Skin epidermis (tissue), 12 donors: ENCODE data around the gene WDFY3.
"Not testable (repeated sequence)": the region's sequence is repeated elsewhere in the genome, so short reads cannot be mapped to it uniquely, and the experiment has no call there.

Experiments
- H3K27ac ChIP-seq, 21 experiments: fragments of 200-600 bp; sonication (generic) in 11 of 21; one replicate each; pipeline ENCODE4 v1.5.0; 2020; ENCODE audit warnings: mild to moderate bottlenecking in 3 of 21, inconsistent platforms in 2 of 21, moderate library complexity in 2 of 21
- H3K4me3 ChIP-seq, 7 experiments: fragments of 200-600 bp; sonication (generic) in 2 of 7; one replicate each; pipeline ENCODE4 v1.5.0; 2020; ENCODE audit warnings: inconsistent platforms in 2 of 7, mild to moderate bottlenecking in 2 of 7, moderate library complexity in 1 of 7

The WDFY3 gene

DNA sequence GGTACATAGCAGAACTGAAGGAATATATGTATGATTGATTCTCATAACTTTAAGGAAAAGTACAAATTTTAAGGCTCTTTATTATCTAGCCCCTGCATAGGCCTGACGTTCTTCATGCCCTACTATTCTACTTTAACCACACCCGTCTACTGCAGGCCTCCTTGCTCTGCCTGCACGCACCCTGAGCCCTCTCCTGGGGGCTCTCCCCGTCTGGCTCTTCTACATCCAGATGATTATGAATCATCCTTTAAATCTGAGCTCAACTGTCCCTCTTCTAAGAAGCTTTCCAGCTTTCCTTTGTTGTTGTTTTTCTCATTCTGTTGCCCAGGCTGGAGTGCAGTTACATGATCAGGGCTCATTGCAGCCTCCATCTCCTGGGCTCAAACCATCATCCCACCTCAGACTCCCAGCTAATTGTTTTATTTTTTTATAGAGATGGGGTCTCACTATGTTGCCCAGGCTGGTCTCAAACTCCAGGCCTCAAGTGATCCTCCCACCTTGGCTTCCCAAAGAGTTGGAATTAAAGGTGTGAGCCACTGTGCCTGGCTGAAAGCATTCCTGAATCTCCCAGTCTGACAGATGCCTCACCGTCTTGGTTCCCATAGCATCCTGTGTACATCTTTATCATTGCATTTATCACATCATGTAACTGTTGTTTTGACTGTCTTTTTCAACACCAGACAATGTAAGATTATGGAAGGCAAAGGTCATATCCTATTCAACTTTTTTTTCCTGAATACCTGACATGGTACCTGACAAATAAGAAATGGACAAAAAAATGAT, 89.2 kb downstream of the WDFY3 start:
- H3K27ac ChIP-seq = peak overlapping the region in 1 of 21 experiments; percentile 14
- H3K4me3 ChIP-seq = no peak overlapping the region

DNA sequence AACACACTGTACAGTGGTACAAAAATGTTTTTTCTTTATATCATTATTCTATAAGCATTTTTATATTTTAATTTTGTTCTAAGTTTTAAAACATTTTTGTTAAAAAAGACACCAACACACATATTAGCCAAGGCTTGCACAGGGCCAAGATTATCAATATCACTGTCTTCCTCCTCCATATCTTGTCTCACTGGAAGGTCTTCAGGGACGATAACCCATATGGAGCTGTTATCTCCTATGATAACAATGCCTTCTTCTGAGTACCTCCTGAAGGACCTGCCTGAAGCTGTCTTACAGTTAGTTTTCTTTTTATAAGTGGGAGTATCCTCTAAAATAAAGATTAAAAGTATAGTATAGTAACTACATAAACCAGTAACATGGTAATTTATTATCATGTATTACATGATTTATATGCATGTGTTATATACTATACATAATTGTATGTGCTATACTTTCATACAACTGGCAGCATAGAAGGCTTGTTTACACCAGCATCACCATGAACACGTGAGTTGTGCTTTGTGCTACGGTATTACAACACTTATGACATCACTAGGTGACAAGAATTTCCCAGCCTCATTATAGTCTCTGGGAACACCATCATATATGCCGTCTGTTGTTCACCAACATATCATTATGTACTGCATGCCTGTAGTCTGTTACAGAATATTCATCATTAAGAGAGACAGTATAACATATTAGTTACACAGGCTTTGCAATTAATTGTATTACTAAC, 90.7 kb downstream of the WDFY3 start:
- no peak overlapping the region for H3K27ac ChIP-seq
- H3K4me3 ChIP-seq = no peak overlapping the region

DNA sequence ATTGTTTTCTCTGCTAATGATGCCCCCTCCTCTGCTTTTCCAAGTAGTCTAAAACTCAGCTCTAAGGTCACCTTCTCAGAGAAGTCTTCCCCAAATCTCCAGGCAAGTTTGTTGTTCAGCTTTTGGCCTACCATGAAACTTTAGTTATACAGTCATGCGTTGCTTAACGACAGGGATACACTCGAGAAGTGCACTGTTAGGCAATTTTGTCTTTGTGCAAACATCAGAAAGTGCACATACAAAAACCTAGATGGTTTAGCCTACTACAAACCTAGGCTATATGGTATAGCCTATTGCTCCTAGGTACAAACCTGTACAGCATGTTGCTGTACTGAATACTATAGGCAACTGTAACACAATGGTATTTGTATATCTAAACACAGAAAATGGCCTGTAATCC, 91.9 kb downstream of the WDFY3 start:
- Histone ChIP-seq H3K27ac (no peak overlapping the region), H3K4me3 (no peak overlapping the region)

DNA sequence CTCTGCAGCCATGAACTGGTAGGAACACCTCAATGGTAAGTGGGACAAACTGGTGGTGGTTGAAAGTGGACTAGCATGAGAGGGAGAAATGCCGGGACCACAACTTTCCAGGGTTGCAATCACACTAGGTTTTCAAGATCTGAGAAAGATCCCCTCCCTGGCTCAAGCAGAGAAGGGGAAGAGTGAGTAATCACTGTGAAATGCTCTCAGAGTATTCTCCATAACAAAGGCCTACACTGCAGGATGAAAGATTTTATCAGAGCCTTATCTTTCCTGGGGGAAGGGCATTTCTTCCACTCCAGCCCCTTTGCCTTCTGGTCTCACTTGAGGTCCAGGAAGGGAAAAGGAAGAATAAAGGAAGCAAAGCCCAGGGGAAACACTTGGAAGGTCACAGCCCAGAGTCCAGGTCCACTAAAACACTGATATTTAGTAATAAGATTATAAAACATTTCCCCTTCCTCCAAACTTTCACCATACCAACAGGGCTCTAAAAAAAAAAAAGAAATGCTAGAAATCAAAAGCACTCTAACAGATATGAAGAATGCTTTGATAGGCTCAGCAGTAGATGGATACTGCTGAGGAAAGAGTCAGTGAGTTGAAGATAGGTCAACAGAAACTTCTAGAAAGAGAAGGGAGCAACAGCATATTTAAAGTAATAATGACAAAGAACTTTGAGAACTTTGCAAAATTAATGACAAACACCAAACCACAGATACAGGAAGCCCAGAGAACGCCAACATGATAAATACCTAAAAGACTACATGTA, 95.9 kb downstream of the WDFY3 start:
- Histone ChIP-seq H3K4me3 (no peak overlapping the region), H3K27ac (no peak overlapping the region)

DNA sequence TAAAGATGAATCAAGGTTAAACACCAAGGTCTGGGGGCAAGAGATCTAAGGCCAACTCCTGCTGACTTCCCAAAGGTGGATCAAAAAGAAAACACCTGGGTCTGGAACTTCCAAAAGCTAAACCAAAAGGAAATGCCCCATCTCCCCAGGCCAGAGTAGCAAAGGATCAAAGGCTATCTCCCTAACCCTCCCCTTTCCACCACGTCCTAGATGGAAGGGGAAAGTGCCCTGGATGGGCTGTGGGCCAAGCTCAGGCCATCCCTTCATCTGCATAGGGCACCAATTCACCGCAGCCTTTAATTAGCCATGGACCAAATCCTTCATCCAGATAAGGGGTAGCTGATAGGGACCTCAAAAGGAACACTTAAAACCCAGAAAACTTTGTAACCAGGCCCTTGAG, 100.2 kb downstream of the WDFY3 start:
- Histone ChIP-seq H3K27ac (no peak overlapping the region), H3K4me3 (no peak overlapping the region)

DNA sequence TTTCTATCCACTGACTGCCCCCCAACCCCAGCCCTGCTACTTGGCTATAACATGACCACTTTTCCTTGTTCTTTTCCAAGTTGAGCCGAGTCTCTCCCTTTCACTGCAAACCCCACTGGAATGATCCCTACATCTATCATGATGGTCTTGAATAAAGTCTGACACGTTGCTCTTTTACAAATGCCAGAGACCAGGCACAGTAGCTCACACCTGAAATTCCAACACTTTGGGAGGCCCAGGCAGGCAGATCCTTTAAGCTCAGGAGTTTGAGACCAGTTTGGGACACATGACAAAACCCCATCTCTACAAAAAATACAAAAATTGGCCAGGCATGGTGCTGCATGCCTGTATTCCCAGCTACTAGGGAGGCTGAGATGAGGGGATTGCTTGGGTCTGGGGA, 100.9 kb downstream of the WDFY3 start:
- Histone ChIP-seq H3K27ac (no peak overlapping the region), H3K4me3 (no peak overlapping the region)

DNA sequence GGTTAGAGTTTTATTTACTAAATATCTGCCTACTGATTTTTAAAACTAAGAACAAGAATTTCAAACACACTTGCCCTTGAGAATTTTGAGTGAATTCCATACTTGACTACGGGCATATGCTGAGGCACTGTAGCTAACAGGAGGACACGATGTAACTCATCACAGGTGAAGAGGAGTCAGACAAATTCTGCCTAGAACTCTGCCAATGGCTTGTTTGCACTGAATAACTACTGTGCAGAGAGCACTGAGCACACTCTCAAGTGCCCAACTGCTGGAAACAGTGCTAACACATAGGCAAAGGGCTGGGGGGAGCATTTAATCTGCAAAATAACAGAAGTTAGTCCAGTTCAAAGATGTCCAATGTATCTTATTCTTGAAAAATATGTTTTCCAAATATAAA, 104.4 kb downstream of the WDFY3 start:
- Histone ChIP-seq H3K27ac (no peak overlapping the region), H3K4me3 (no peak overlapping the region)

DNA sequence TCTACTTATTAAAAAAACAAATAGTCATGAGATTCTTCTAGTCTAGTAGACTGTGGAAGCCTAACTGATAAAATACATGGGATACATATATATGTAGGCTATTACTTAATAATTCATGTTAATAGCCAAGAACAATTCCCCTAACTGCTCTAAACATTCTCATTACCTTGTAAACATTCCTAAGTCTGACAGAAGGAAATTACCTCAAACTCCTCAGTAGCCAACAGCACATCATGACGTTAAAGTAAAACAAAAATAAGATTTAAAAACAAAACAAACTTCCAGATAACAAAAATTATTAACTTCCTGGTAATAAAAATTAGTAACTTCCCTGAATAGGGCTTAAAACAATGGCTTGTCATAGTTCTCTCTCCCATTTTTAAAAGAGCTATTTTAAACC, 109.2 kb downstream of the WDFY3 start:
- Histone ChIP-seq H3K27ac (no peak overlapping the region), H3K4me3 (no peak overlapping the region)

DNA sequence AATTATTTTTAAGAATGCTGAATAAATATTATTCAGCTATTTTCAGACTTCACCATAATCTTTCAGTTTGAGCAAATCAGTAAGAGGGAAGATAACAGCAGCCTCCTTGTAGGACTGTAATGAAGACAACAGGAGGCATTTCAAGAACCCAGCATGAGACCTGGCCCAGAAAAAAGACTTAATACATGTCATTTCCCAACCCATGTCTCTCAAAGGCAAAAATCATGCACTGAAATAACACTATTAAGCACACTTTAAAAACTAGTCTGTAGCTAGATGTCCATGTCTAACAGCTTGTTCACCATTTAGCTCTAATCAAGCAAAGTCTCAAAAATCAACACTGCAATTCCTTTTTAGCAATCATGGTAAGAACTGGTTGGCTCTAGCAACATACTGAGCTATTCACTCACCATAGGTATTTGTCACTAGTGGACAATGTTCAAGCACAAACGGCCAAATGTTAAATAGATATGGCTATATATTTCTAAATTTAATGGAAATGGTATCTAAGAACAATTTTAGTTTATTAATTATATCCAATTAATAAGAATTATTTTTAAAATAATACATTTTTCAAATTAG, 109.9 kb downstream of the WDFY3 start:
- no peak overlapping the region for H3K27ac ChIP-seq
- no peak overlapping the region for H3K4me3 ChIP-seq

DNA sequence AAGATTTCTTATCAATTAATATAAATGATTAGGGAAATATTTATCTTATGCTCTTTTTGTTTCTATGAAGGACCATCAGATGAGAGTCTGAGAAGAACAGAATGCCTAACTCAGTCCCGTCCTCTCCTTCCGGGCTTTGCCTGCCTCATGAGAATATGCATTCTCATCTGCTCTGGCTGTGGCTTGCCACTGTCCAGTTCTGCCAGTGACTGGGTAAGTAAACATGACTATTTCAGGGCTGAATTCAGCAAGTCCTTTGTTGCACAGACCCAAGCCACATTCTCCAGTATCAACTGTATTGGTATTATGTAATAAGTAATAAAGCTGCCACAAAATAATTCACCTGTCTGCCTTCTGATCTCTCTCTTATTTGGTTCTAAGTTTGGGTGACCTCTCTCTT, 110.7 kb downstream of the WDFY3 start:
- H3K27ac ChIP-seq = no peak overlapping the region
- no peak overlapping the region for H3K4me3 ChIP-seq

DNA sequence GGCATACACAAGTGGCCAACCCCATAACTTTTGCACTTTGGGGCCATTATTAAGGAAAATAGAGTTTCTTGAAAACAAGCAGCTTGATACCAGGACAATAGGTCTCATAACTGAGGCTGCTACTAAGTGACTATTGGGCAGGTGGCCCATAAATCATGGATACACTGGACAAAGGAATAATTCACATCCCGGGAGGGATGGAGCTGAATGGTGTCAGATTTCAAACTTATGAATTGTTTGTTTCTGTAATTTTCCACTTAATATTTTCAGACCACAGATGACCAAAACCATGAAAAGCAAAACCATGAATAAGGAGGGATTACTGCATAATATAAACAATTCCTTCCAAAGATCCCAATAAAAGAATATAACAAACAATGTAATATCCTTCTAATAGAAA, 114.4 kb downstream of the WDFY3 start:
- H3K27ac ChIP-seq = no peak overlapping the region
- no peak overlapping the region for H3K4me3 ChIP-seq

DNA sequence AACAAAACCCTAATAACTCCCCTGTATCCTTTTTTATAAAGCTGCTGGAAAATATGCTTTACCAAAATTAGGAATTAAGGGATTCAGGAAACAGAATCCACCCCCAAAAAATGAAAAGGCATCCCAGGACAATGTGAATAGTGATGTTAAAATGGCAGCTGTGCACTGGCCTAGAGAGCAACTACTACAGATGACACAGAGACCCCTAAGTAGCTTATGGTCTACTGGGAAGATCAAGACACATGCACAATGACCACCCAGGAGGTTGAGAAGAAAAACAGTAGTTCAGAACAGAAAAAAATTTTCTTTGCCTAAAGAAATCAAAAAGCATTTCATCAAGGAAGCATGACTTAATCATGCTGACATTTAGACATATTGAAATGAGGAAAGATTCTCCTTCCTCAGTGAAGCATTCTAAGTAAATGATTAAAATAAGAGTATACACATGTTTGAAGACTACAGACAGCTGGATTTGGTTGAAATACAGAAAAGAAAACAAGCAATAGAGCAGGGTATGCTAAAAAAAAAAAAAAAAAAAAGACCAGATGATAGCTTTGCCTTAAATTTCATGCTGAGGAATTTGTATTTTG, 117.3 kb downstream of the WDFY3 start:
- Histone ChIP-seq H3K27ac (no peak overlapping the region), H3K4me3 (no peak overlapping the region)

DNA sequence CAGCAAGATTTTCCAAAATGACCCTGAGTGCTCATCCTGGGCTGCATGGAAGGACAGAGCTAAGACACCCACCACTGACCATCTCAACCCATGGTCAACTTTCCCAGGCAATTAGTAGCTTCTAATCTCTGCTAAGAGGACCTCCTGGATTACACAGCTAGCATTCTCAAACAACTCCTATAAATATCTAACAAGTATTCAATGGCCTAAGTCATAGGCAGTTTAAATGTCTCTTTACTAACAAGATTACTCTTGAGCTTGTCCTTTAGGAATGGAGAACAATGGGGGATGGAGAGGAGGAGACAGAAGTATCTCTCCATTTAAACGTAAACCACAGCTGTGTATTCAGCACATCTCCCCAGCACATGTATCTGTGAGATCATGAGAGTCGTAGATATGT, 118.1 kb downstream of the WDFY3 start:
- no peak overlapping the region for H3K4me3 ChIP-seq
- no peak overlapping the region for H3K27ac ChIP-seq

DNA sequence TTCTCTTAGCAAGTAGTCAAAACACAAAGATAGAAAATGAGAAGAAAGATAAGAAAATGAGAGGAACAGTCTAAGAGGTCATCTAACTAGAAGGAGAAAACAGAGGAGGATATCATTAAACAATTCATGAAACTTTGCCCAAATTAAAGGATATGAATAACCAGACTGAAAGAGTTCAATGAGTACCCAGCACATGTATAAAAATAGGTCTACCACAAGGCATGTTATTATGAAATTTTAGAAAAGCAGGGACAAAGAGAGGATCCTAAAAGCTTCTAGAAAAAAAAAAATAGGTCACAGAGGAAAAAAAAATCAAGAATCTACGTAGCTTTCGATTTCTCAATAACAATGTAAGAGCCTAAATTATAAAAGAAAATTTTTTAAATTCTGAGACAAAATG, 118.5 kb downstream of the WDFY3 start:
- Histone ChIP-seq H3K4me3 (no peak overlapping the region), H3K27ac (no peak overlapping the region)

DNA sequence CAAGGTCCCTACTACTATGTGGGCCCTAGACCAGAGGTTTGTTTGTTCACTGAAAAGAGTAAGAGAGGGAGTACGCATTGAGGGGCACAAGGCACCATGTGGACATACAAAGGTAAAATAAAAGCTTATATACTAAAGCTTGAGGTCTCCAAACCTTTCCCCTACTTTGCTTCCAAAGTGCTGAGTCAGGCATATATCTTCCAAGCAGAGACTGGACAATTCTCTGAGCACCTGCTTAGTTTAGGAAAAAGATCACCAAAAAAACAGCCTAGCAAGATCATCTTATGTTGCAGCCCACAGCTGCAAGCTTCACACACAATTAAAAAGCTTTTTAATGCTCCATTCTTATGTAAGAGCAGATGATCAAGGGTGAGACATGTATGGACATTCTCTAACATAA, 119.5 kb downstream of the WDFY3 start:
- Histone ChIP-seq H3K27ac (no peak overlapping the region), H3K4me3 (no peak overlapping the region)

DNA sequence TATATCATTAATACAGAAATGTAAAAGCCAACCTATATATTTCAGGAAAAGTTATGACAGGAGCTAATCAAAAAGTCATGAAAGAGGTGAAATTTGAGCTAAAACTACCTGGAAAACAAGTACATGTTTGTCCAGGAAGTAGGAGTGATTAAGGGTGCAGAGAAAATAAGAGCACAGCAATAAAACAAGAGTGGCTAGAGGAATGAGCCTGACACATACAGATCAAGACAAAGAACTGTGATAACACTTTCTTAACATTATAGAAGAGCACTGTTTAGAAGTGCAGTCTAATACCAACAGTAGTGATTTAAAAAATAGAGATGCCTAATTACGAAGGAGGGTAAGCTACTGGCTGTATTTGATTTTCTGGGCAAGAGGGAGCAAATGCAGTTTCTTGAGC, 125.1 kb downstream of the WDFY3 start:
- no peak overlapping the region for H3K27ac ChIP-seq
- no peak overlapping the region for H3K4me3 ChIP-seq

DNA sequence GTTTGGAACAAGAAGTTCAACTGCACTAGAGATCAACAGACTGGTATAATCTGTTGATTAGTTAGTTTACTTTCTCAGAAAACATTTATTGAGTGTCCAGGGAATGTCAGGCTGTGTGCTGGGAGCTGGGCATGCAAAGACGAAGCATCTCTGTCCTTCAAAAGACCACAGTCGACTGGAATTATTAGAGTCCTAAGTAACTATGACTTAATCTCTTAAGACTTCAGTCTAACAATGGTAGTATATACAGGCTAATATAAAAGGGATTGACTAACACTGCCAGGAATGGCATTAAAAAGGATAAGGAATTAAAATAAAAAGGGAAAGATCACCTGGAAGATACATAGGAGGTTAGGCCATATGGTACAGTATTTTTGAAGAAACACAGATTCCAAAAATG, 128.7 kb downstream of the WDFY3 start:
- no peak overlapping the region for H3K4me3 ChIP-seq

DNA sequence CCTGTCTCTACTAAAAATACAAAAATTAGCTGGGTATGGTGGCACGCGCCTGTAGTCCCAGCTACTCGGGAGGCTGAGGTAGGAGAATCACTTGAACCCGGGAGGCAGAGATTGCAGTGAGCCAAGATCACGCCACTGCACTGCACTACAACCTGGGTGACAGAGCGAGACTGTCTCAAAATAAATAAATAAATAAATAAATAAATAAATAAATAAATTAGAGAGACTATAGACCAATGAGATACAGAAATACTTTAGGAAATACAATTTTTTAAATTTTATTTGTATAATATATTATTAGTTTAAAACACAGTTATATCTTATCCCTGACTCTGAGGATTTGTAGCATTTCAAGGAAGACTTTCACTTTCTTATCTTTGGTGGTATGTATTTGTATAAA, 136.9 kb downstream of the WDFY3 start:
- not testable (repeated sequence) for H3K4me3 ChIP-seq, H3K27ac ChIP-seq

More for the DNA sequence above, 128.7 kb downstream of the WDFY3 start:
- H3K27ac ChIP-seq = no peak overlapping the region

DNA sequence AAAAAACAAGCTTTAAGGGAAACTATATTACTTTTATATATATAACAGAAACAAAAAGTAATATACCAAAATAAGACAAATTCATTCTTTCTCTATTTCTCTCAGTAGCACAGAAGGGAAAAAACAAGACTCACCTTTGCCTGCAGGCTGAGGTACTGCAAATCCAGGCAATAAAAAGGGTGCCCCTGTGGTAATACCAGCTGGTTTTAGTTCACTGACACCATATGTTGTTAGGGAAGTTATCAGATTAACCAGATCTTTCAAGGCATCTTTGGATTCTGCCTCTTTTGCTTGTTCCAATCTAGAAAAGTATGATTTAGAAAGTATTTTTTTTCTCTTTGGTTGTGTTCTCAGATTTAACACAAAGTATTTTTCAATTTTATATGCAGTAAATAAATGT, 139.8 kb downstream of the WDFY3 start:
- no peak overlapping the region for H3K4me3 ChIP-seq

DNA sequence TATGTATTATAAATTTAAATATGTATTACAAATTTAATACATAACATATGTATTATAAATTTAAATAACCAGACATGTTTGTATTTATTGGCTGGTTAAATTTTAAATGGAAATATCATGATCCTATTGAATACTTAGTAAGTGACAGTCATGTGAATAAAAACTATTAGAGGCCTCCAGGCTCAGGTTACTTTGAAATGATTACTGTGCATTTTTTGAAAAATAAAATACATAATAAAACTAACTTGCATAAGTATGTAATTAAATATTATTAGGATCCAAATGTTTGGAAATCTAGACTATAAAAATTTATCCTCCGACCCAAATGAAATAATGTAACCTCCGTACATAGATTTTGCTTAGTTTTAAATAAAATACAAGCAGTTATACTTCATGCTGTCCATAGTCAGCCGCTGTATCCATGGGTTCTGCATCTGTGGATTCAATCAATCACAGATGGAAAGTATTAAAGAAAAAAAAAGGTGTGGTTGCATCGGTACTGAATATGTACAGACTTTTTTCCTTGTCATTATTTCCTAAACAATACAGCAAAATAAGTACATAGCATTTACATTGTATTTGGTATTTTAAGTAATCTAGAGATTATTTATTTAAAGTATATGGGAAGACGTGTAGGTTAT, 140.7 kb downstream of the WDFY3 start:
- Histone ChIP-seq H3K4me3 (no peak overlapping the region), H3K27ac (no peak overlapping the region)

More for the DNA sequence above, 139.8 kb downstream of the WDFY3 start:
- no peak overlapping the region for H3K27ac ChIP-seq
